Uterus (tissue), 4 donors: Measurements from ENCODE around the gene PDE3B. TPM values are rescaled to one million over a fixed set of nuclear protein-coding genes. Genes with fewer than 3 reads are reported as not detected.

Experiments used
- DNase-seq, 2 donors: peaks; one replicate each; pipeline ENCODE4 v3.0.0-alpha.2; 2019 to 2020
- H3K27ac ChIP-seq, 2 donors: fragments of 200-600 bp; sonication (generic); 1 replicate in 1 of 2; 2 replicates in 1 of 2; pipeline ENCODE4 v1.5.1; 2016 to 2018
- H3K27me3 ChIP-seq, 2 donors: fragments of 200-600 bp; sonication (generic); one replicate each; pipeline ENCODE4 v1.5.1; 2018 to 2019; ENCODE audit warnings: control low read depth in 1 of 2
- H3K36me3 ChIP-seq, 2 donors: fragments of 200-600 bp; sonication (generic); one replicate each; pipeline ENCODE4 v1.5.1; 2019; ENCODE audit warnings: control low read depth in 1 of 2
- H3K4me1 ChIP-seq, 2 donors: fragments of 200-600 bp; sonication (generic); one replicate each; pipeline ENCODE4 v1.5.1; 2018 to 2019; ENCODE audit warnings: control low read depth in 1 of 2
- H3K4me3 ChIP-seq, 2 donors: fragments of 200-600 bp; sonication (generic); 1 replicate in 1 of 2; 2 replicates in 1 of 2; pipeline ENCODE4 v1.5.1; 2018 to 2019; ENCODE audit warnings: mild to moderate bottlenecking in 1 of 2
- H3K9me3 ChIP-seq, 2 donors: fragments of 200-600 bp; sonication (generic); one replicate each; pipeline ENCODE4 v1.5.1; 2019; ENCODE audit warnings: control low read depth in 1 of 2
- POLR2A ChIP-seq, 2 donors: fragments of 450-650 bp; IDR thresholded peaks; one replicate each; pipeline ENCODE4 v1.6.1; 2016; ENCODE audit warnings: antibody characterized with exemption in 2 of 2, mild to moderate bottlenecking in 1 of 2, moderate library complexity in 1 of 2
- intact Hi-C: fragments of 100-400 bp; cut with DNase I; formaldehyde crosslinking; loops from one replicate; pipeline ENCODE4 v1.15.1; 2023; ENCODE audit warnings: low total_unique reads
- total RNA-seq, 4 donors: library from RNA; depleted of rRNA in 3 of 4; stranded (reverse); fragments of >200 nt in 3 of 4; gene quantifications; one replicate each; pipeline versions ENCODE4 v1.1.0 to v1.2.4, GENCODE V29; 2014 to 2023
- TF ChIP-seq, protein P1 (sequence below), 4 experiments: fragments of 200-600 bp in 2 of 4; fragments of 450-650 bp in 2 of 4; sonication (generic) in 2 of 4; IDR thresholded peaks; one replicate each; pipeline ENCODE4 v1.5.1; 2016 to 2019; ENCODE audit warnings: antibody characterized with exemption in 4 of 4, mild to moderate bottlenecking in 2 of 4, moderate library complexity in 1 of 4
- donor health status: DM: yes; HTN: yes; CAD: no.

PDE3B gene
- total RNA-seq, 4 donors from 2014 or later: 1.5 to 10.8 (median 3.9) TPM

- Histone ChIP-seq H3K36me3 (no peaks in the 10 kb centered on the region), H3K4me1 (no peaks in the 10 kb centered on the region), H3K27me3 (peaks cover 0 to 5% of the 10 kb centered on the region in 2 donors), H3K27ac (no peak overlapping the region), H3K9me3 (no peaks in the 10 kb centered on the region), H3K4me3 (no peak overlapping the region)
- TF ChIP-seq POLR2A (IDR thresholded peaks at IDR 0.05): no peak
- TF ChIP-seq, protein P1, sequence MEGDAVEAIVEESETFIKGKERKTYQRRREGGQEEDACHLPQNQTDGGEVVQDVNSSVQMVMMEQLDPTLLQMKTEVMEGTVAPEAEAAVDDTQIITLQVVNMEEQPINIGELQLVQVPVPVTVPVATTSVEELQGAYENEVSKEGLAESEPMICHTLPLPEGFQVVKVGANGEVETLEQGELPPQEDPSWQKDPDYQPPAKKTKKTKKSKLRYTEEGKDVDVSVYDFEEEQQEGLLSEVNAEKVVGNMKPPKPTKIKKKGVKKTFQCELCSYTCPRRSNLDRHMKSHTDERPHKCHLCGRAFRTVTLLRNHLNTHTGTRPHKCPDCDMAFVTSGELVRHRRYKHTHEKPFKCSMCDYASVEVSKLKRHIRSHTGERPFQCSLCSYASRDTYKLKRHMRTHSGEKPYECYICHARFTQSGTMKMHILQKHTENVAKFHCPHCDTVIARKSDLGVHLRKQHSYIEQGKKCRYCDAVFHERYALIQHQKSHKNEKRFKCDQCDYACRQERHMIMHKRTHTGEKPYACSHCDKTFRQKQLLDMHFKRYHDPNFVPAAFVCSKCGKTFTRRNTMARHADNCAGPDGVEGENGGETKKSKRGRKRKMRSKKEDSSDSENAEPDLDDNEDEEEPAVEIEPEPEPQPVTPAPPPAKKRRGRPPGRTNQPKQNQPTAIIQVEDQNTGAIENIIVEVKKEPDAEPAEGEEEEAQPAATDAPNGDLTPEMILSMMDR (IDR thresholded peaks at IDR 0.05): no peak
- no peak for DNase-seq
- intact Hi-C loops: no loop called here
Measured at GRCh38 chr11:14634813-14635212, 8.8 kb upstream of the PDE3B start.

DNA sequence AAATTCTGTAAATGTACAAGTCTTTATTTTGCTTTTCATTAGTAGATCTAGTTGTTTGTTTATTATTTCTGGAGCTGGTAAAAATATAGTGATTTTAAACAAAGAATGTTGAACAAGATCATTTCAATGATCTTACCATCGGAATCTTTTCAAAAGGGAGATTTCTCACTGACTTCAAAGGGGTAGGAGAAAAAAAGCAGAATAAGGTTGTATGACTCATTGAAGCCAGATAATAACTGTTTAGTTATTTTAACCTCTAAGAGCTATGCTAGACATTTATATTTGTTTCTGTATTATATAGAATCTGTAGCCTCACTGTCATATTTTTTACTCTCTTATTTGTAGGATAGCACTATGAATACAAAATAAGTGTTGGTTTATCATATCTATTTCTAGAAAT, 8.1 kb upstream of the PDE3B start:
- Histone ChIP-seq H3K4me3 (no peak overlapping the region), H3K4me1 (no peaks in the 10 kb centered on the region), H3K27ac (no peak overlapping the region), H3K36me3 (no peaks in the 10 kb centered on the region), H3K27me3 (peaks cover 0 to 5% of the 10 kb centered on the region in 2 donors), H3K9me3 (no peaks in the 10 kb centered on the region)
- TF ChIP-seq, protein P1 (IDR thresholded peaks at IDR 0.05): no peak
- no peak for TF ChIP-seq POLR2A (IDR thresholded peaks at IDR 0.05)
- intact Hi-C loops: no loop called here
- no peak for DNase-seq

DNA sequence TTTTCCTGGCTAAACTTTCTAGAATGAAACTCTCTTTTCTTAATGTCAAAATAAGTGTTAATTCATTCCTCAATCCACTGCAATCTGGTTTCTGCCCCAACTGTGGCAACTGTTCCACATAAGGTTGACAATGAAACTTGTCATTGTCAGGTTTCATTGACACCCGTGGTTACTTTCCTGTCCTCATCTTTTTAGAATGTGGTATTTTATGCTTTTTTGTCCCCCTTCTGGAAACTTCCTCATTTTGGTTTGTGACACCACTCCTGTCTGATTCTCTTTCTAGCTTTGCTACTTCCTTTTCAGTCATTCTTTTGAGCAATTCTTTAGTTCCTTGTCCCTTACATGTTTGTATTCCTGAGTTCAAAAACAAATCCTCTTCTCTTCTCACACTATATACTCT, 7.5 kb upstream of the PDE3B start:
- intact Hi-C loops: no loop called here
- H3K27me3 ChIP-seq: peaks cover 0 to 5% of the 10 kb centered on the region in 2 donors
- no peak for TF ChIP-seq POLR2A (IDR thresholded peaks at IDR 0.05)
- TF ChIP-seq, protein P1 (IDR thresholded peaks at IDR 0.05): no peak
- H3K27ac ChIP-seq: no peak overlapping the region
- no peaks in the 10 kb centered on the region for H3K36me3 ChIP-seq
- H3K9me3 ChIP-seq: no peaks in the 10 kb centered on the region
- H3K4me1 ChIP-seq: no peaks in the 10 kb centered on the region
- no peak overlapping the region for H3K4me3 ChIP-seq
- DNase-seq: no peak

GRCh38 chr11:14637868-14638409, 5.7 kb upstream of the PDE3B start:
- intact Hi-C loops: no loop called here
- H3K9me3 ChIP-seq: no peaks in the 10 kb centered on the region
- H3K4me3 ChIP-seq: no peak overlapping the region
- TF ChIP-seq, protein P1 (IDR thresholded peaks at IDR 0.05): no peak
- no peak for TF ChIP-seq POLR2A (IDR thresholded peaks at IDR 0.05)
- no peak overlapping the region for H3K27ac ChIP-seq
- H3K27me3 ChIP-seq: peaks cover 0 to 5% of the 10 kb centered on the region in 2 donors
- no peak for DNase-seq
- H3K4me1 ChIP-seq: no peaks in the 10 kb centered on the region
- no peaks in the 10 kb centered on the region for H3K36me3 ChIP-seq

DNA sequence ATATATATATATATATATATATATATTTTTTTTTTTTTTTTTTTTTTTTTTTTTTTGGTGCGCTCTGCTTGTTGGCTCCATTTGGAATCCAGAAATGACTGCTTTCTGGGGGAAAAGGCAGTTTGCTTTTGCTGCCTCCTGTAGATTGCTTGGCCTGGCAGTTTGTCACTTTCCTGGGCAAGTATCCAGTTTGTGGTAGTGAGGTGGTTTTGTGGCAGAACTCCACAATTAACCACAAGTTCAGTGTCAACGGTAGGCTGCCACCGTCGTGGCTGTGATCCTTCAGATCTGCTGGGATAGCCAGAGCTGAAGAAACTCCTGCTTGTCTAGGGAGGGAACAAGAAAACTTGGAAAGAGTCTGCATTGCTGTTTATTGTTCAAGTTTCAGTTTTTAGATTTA, 5.0 kb upstream of the PDE3B start:
- TF ChIP-seq POLR2A (IDR thresholded peaks at IDR 0.05): no peak
- TF ChIP-seq, protein P1 (IDR thresholded peaks at IDR 0.05): no peak
- H3K4me1 ChIP-seq: no peaks in the 10 kb centered on the region
- H3K36me3 ChIP-seq: no peaks in the 10 kb centered on the region
- no peaks in the 10 kb centered on the region for H3K9me3 ChIP-seq
- H3K27me3 ChIP-seq: peaks cover 0 to 5% of the 10 kb centered on the region in 2 donors
- no peak for DNase-seq
- no peak overlapping the region for H3K27ac ChIP-seq
- no peak overlapping the region for H3K4me3 ChIP-seq
- intact Hi-C loops: no loop called here
